Measurements from ENCODE around the gene BAIAP3. TPM values are rescaled to one million over a fixed set of nuclear protein-coding genes. Genes with fewer than 3 reads are reported as not detected.

The BAIAP3 gene
- total and polyA plus RNA-seq, 2 of the 4 experiments (the other 2 are of a cell fraction), result 0.36 to 0.65 TPM

- peak within 1 kb of the TSS; percentile 99 for H3K4me2 ChIP-seq (ENCODE audit: low read depth, low read length)
- peak within 1 kb of the TSS; percentile 61 for H2BK5ac ChIP-seq (ENCODE audit: low read depth, low read length, poor library complexity, severe bottlenecking)
- DNase-seq (peak; percentile 89), ATAC-seq (ENCODE audit: low read depth) (peak; percentile 95)
- H3K14ac ChIP-seq (replicated peaks; ENCODE audit: low read depth, low read length), result 0 out of 2 replicates have a peak within 1 kb of the TSS, but pooled peaks have one; percentile 29
- peak within 1 kb of the TSS; percentile 91; the same call in 1 of the 2 replicates for H2AK5ac ChIP-seq (ENCODE audit: low read depth, low read length)
- no peaks in the 10 kb centered on the region for H3K9me1 ChIP-seq (ENCODE audit: insufficient read depth, low read length)
- H3K4me3 ChIP-seq (ENCODE audit: insufficient read depth, low read depth, low read length), result peak within 1 kb of the TSS; percentile 82
- peaks cover 25% of the 10 kb centered on the region for H3K36me3 ChIP-seq (ENCODE audit: control insufficient read depth, insufficient read depth, low read length)
- peak within 1 kb of the TSS; percentile 82 for H3K23ac ChIP-seq (ENCODE audit: low read depth, low read length)
- WGBS, 2 experiments (ENCODE audit: extremely low coverage in 2 of 2, insufficient read length in 1 of 2), result 0% methylated on average over 52 of the region's 98 CpGs; no CpG with 5 or more reads in 1 of the 2 experiments
- H4K5ac ChIP-seq (ENCODE audit: low read depth, low read length), result peak within 1 kb of the TSS; percentile 48
- peak within 1 kb of the TSS; percentile 79 to 87 for H4K8ac ChIP-seq (ENCODE audit: low read depth in 2 of 2, low read length in 2 of 2)
- H2BK20ac ChIP-seq (ENCODE audit: low read depth, low read length), result no peak within 1 kb of the TSS
- no peak within 1 kb of the TSS for H3K18ac ChIP-seq (ENCODE audit: low read depth, low read length)
- dilution Hi-C loops (cut with HindIII; ENCODE audit: low sequenced_read_pairs, unreplicated experiment), result no loop called here
- H2BK15ac ChIP-seq (ENCODE audit: low read depth, low read length), result no peak within 1 kb of the TSS
- no peaks in the 10 kb centered on the region for H3K27me3 ChIP-seq (ENCODE audit: control insufficient read depth, insufficient read depth, low read length)
- peak within 1 kb of the TSS; percentile 99 for H2AFZ ChIP-seq (replicated peaks; ENCODE audit: low read length, poor library complexity)
- peaks cover 24% of the 10 kb centered on the region for H4K20me1 ChIP-seq (ENCODE audit: insufficient read depth, low read length)
- peak within 1 kb of the TSS; percentile 99 for H2AK9ac ChIP-seq (replicated peaks; ENCODE audit: low read depth, low read length, poor library complexity)
- H3K9ac ChIP-seq (ENCODE audit: low read depth, low read length), result peak within 1 kb of the TSS; percentile 93
- ChIA-PET CTCF (no interaction called here), POLR2A (ENCODE audit: unreplicated experiment) (no interaction called here)
- TSS peak; percentile 51 for BruUV-seq (replicated peaks)
- H3K27ac ChIP-seq (ENCODE audit: insufficient read depth, low read length), result peak within 1 kb of the TSS; percentile 56
- intact Hi-C loops (cut with micrococcal nuclease), result no loop called here
- in situ Hi-C loops (cut with MboI; ENCODE audit: low sequenced_read_pairs), result no loop called here
- peak within 1 kb of the TSS; percentile 57; the same call in 1 of the 2 replicates for H4K91ac ChIP-seq (ENCODE audit: insufficient read depth, low read depth, low read length)
- peaks cover 28 to 65% of the 10 kb centered on the region in 2 experiments for H3K79me1 ChIP-seq (ENCODE audit: low read depth in 1 of 2, low read length in 2 of 2)
- H3K4ac ChIP-seq (ENCODE audit: low read depth, low read length), result peak within 1 kb of the TSS; percentile 80
- H3K56ac ChIP-seq (ENCODE audit: extremely low read depth, insufficient read depth, low read length), result 0 out of 2 replicates have a peak within 1 kb of the TSS, but pooled peaks have one; percentile 57
- peaks cover 9% of the 10 kb centered on the region for H3K4me1 ChIP-seq (ENCODE audit: control insufficient read depth, insufficient read depth, low read length)
- no peaks in the 10 kb centered on the region for H3K9me3 ChIP-seq (ENCODE audit: control insufficient read depth, insufficient read depth, low read length)
- H2BK120ac ChIP-seq (ENCODE audit: low read depth, low read length), result no peak within 1 kb of the TSS
- TF ChIP-seq CTCF (conservative IDR thresholded peaks at IDR 0.05; ENCODE audit: low read depth, low read length), result no peak
- no peak for TF ChIP-seq CEBPB (IDR thresholded peaks at IDR 0.05; ENCODE audit: low read depth, low read length)
- TF ChIP-seq POLR2A (IDR thresholded peaks at IDR 0.05; ENCODE audit: low read depth, low read length), result peak; percentile 48; the same call in 1 of the 2 replicates
- TF ChIP-seq RFX5 (IDR thresholded peaks at IDR 0.05; ENCODE audit: low read depth, low read length), result no peak
- peak; percentile 69 for TF ChIP-seq FOS (IDR thresholded peaks at IDR 0.05; ENCODE audit: low read depth, low read length)
- no peak for TF ChIP-seq NFE2L2 (IDR thresholded peaks at IDR 0.05; ENCODE audit: low read depth, low read length)
- TF ChIP-seq MAZ (IDR thresholded peaks at IDR 0.05; ENCODE audit: borderline replicate concordance, low read depth, low read length), result peak; percentile 67; the same call in 1 of the 2 replicates
- TF ChIP-seq MXI1 (IDR thresholded peaks at IDR 0.05; ENCODE audit: borderline replicate concordance, low read depth, low read length), result peak; percentile 76
- no peak for TF ChIP-seq RAD21 (IDR thresholded peaks at IDR 0.05; ENCODE audit: low read length)
- peak; percentile 100 for TF ChIP-seq USF2 (IDR thresholded peaks at IDR 0.05; ENCODE audit: low read depth, low read length)
- no peak for TF ChIP-seq RCOR1 (IDR thresholded peaks at IDR 0.05; ENCODE audit: insufficient replicate concordance, low read length)
- TF ChIP-seq MAFK (IDR thresholded peaks at IDR 0.05; ENCODE audit: low read depth, low read length), result no peak
- peak; percentile 90 for TF ChIP-seq BHLHE40 (IDR thresholded peaks at IDR 0.05; ENCODE audit: low read depth, low read length)
- TF ChIP-seq SMC3 (IDR thresholded peaks at IDR 0.05; ENCODE audit: low read depth, low read length), result no peak
Observed at GRCh38 chr16:1351582-1352362, 18.3 kb downstream of the BAIAP3 start, which contains the start of the genes GNPTG and TSR3. Gene GNPTG (plus strand): TSS chr16:1351931. CDS start chr16:1351966, 35 bp downstream. Gene TSR3 (minus strand): TSS chr16:1351878. CDS start chr16:1351804, 74 bp downstream.

Measured in IMR-90 (cell line).